Caco-2 (cell line): ENCODE measurements around the gene ATP1B2. TPM values are rescaled to one million over a fixed set of nuclear protein-coding genes. Genes with fewer than 3 reads are reported as not detected.

Source experiments
- BruUV-seq: library from RNA; stranded (reverse); fragments of 400-500 nt; replicated peaks from 2 replicates; lab custom pipeline; 2021; lab: Mats Ljungman, UMichigan
- CTCF ChIA-PET: fragments of 300-600 bp; sonication (Branson Sonifier 250); formaldehyde crosslinking; loops from one replicate; lab custom pipeline; 2022; ENCODE audit warnings: antibody characterized with exemption; lab: Charles Lee
- POLR2A ChIA-PET: fragments of 300-600 bp; sonication (Branson Sonifier 250); formaldehyde crosslinking; loops from one replicate; lab custom pipeline; 2022; ENCODE audit warnings: antibody characterized with exemption; lab: Charles Lee
- DNase-seq, 2 experiments: peaks; one replicate each; pipeline versions ENCODE4 v3.0.0 to v3.0.0-alpha.2; 2020 to 2022
- H3K27me3 ChIP-seq: replicated peaks from 2 replicates; pipeline ENCODE4 v1.6.0; 2011; ENCODE audit warnings: low read length; ENCODE audit not compliant: control insufficient read depth, insufficient read depth
- H3K36me3 ChIP-seq: 2 replicates; pipeline ENCODE4 v1.5.1; 2011; ENCODE audit warnings: low read length; ENCODE audit not compliant: control insufficient read depth, insufficient read depth
- H3K4me1 ChIP-seq: fragments of 250-450 bp; sonication (Bioruptor Pico); 2 replicates; pipeline ENCODE4 v1.5.1; 2020; ENCODE audit warnings: mild to moderate bottlenecking
- H3K4me3 ChIP-seq: 2 replicates; pipeline ENCODE4 v1.5.1; 2011; ENCODE audit warnings: low read depth, mild to moderate bottlenecking, control low read depth, low read length
- H3K9me3 ChIP-seq: fragments of 250-450 bp; sonication (Bioruptor Pico); 2 replicates; pipeline ENCODE4 v1.5.1; 2020; ENCODE audit warnings: mild to moderate bottlenecking, moderate library complexity
- H3K27ac Mint-ChIP-seq: one replicate; pipeline ENCODE4 v1.8.0; 2022; ENCODE audit warnings: mixed read lengths; ENCODE audit not compliant: unreplicated experiment
- H3K27me3 Mint-ChIP-seq: one replicate; pipeline ENCODE4 v1.8.0; 2022; ENCODE audit warnings: mixed read lengths; ENCODE audit not compliant: insufficient read depth, unreplicated experiment
- H3K36me3 Mint-ChIP-seq: one replicate; pipeline ENCODE4 v1.8.0; 2022; ENCODE audit warnings: mild to moderate bottlenecking, mixed read lengths; ENCODE audit not compliant: insufficient read depth, unreplicated experiment
- H3K4me1 Mint-ChIP-seq: one replicate; pipeline ENCODE4 v1.8.0; 2022; ENCODE audit warnings: low read depth, mixed read lengths; ENCODE audit not compliant: unreplicated experiment
- H3K4me3 Mint-ChIP-seq: one replicate; pipeline ENCODE4 v1.8.0; 2022; ENCODE audit warnings: mild to moderate bottlenecking, moderate library complexity, mixed read lengths; ENCODE audit not compliant: unreplicated experiment
- H3K9me3 Mint-ChIP-seq: one replicate; pipeline ENCODE4 v1.8.0; 2022; ENCODE audit warnings: mixed read lengths; ENCODE audit not compliant: unreplicated experiment
- CTCF ChIP-seq, 2 experiments: fragments of 200-600 bp in 1 of 2; IDR thresholded peaks; 1 replicate in 1 of 2; 2 replicates in 1 of 2; pipeline versions ENCODE4 v1.5.1 to v1.8.0; 2011 to 2022; ENCODE audit warnings: antibody characterized with exemption in 1 of 2, control low read depth in 1 of 2, inconsistent platforms in 1 of 2, low read depth in 1 of 2, low read length in 1 of 2, mild to moderate bottlenecking in 1 of 2, moderate library complexity in 1 of 2; ENCODE audit not compliant: insufficient read depth in 1 of 2, severe bottlenecking in 1 of 2, unreplicated experiment in 1 of 2
- intact Hi-C: fragments of 100-400 bp; cut with micrococcal nuclease; formaldehyde crosslinking; loops from one replicate; pipeline ENCODE4 v1.10.0; 2022; ENCODE audit not compliant: unreplicated experiment
- total RNA-seq: library from RNA; stranded (reverse); gene quantifications from 2 replicates; pipeline ENCODE4 v1.2.3, GENCODE V29; 2022

Gene ATP1B2
- total RNA-seq, 1 experiment from 2014 or later, result 0.11 TPM

DNA sequence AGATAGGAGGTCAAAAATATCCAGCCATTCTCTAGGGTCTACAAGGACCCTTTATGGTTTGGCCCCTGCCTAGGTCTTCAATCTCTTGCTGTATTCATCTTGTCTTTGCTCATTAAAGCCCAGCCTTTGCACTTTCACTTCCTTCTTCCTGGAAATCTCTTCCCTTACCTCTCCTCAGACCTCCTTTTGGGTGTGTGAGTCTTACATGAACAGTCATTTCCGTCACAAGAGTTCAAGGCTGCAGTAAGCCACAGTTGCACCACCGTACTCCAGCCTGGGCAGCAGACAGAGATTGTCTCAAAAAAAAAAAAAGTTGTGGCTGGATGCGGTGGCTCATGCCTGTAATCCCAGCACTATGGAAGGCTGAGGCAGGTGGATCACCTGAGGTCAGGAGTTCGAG is 6.0 kb upstream of the ATP1B2 start:
- Histone ChIP-seq H3K4me1 (no peaks in the 10 kb centered on the region), H3K9me3 (no peaks in the 10 kb centered on the region), H3K4me3 (no peak overlapping the region), H3K27me3 (no peaks in the 10 kb centered on the region), H3K36me3 (no peaks in the 10 kb centered on the region)
- no peaks in the 10 kb centered on the region for H3K36me3 Mint-ChIP-seq
- peaks cover under 1% of the 10 kb centered on the region for H3K4me1 Mint-ChIP-seq
- H3K4me3 Mint-ChIP-seq, result no peak overlapping the region
- DNase-seq, result no peak
- ChIA-PET CTCF (no interaction called here), POLR2A (no interaction called here)
- no peaks in the 10 kb centered on the region for H3K27me3 Mint-ChIP-seq
- BruUV-seq, result no TSS peak
- no peak overlapping the region for H3K27ac Mint-ChIP-seq
- no peaks in the 10 kb centered on the region for H3K9me3 Mint-ChIP-seq
- intact Hi-C loops, result no loop called here
- TF ChIP-seq CTCF (IDR thresholded peaks at IDR 0.05; ENCODE audit: insufficient read depth in 1 of 2, low read depth in 1 of 2, low read length in 1 of 2, severe bottlenecking in 1 of 2, unreplicated experiment in 1 of 2), result no peak

DNA sequence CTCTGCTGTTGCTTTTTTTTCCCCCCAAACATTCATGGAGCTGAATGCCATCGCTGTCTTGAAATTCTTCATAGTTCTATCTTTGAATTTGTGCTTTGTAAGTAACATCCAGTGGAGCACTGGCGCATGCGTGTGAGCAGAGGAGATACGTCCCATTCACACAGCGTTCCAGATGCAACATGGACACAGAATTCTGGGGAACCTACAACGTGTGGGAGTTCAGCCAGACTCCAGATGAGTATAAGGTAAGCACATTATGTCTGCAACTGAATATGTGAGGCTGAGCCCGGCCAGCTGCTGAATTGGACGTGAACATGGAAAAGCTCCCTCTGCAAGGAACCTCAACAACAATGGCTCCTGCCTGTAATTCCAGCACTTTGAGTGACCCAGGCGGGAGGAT is 4.3 kb upstream of the ATP1B2 start:
- H3K4me3 Mint-ChIP-seq, result no peak overlapping the region
- H3K36me3 ChIP-seq, result no peaks in the 10 kb centered on the region
- no peak for TF ChIP-seq CTCF (IDR thresholded peaks at IDR 0.05; ENCODE audit: insufficient read depth in 1 of 2, low read depth in 1 of 2, low read length in 1 of 2, severe bottlenecking in 1 of 2, unreplicated experiment in 1 of 2)
- no peak overlapping the region for H3K27ac Mint-ChIP-seq
- no peaks in the 10 kb centered on the region for H3K27me3 ChIP-seq
- no peak for DNase-seq
- intact Hi-C loops, result no loop called here
- no peak overlapping the region for H3K4me3 ChIP-seq
- no peaks in the 10 kb centered on the region for H3K36me3 Mint-ChIP-seq
- H3K4me1 Mint-ChIP-seq, result peaks cover 10% of the 10 kb centered on the region
- CTCF ChIA-PET, result no interaction called here
- peaks cover 8% of the 10 kb centered on the region for H3K27me3 Mint-ChIP-seq
- POLR2A ChIA-PET, result no interaction called here
- H3K9me3 Mint-ChIP-seq, result no peaks in the 10 kb centered on the region
- H3K4me1 ChIP-seq, result no peaks in the 10 kb centered on the region
- H3K9me3 ChIP-seq, result no peaks in the 10 kb centered on the region
- no TSS peak for BruUV-seq

DNA sequence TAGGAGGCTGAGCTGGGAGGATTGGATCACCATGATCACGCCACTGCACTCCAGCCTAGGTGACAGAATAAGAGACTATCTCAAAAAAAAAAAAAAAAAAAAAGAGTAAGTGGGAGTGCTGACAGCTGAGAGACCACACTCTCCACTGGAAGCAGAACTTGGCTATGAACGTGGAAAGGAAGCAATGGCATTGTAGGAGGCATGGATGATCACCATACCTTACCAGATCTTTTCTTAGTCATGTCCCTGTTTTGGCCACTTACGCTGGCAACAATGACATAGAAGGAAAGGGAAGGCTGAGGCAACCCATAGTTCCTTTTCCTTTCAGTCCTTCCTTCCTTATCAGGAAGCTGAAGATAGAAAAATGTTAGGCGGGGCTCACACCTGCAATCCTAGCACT is 3.7 kb upstream of the ATP1B2 start:
- no peak for DNase-seq
- no TSS peak for BruUV-seq
- Mint-ChIP-seq H3K4me1 (peaks cover 10% of the 10 kb centered on the region), H3K9me3 (no peaks in the 10 kb centered on the region), H3K36me3 (no peaks in the 10 kb centered on the region), H3K27ac (no peak overlapping the region), H3K4me3 (no peak overlapping the region), H3K27me3 (peaks cover 9% of the 10 kb centered on the region)
- H3K9me3 ChIP-seq, result no peaks in the 10 kb centered on the region
- no peak for TF ChIP-seq CTCF (IDR thresholded peaks at IDR 0.05; ENCODE audit: insufficient read depth in 1 of 2, low read depth in 1 of 2, low read length in 1 of 2, severe bottlenecking in 1 of 2, unreplicated experiment in 1 of 2)
- CTCF ChIA-PET, result no interaction called here
- no peaks in the 10 kb centered on the region for H3K27me3 ChIP-seq
- intact Hi-C loops, result no loop called here
- no peak overlapping the region for H3K4me3 ChIP-seq
- H3K36me3 ChIP-seq, result no peaks in the 10 kb centered on the region
- H3K4me1 ChIP-seq, result no peaks in the 10 kb centered on the region
- POLR2A ChIA-PET, result no interaction called here
